ENCODE data around the gene ADAM17.
"Not testable (repeated sequence)": the region's sequence is repeated elsewhere in the genome, so short reads cannot be mapped to it uniquely, and the experiment has no call there.

The ADAM17 gene

GRCh38 chr2:9517118-9517782 is 38.4 kb downstream of the ADAM17 start:
- no peak for DNase-seq

- DNase-seq, result not testable (repeated sequence)
Observed at GRCh38 chr2:9513946-9514345, 41.7 kb downstream of the ADAM17 start.

- DNase-seq, result no peak
Observed at GRCh38 chr2:9508931-9509330, 46.7 kb downstream of the ADAM17 start.

- no peak for DNase-seq
Observed at GRCh38 chr2:9498210-9498609, 57.4 kb downstream of the ADAM17 start.

- DNase-seq, result no peak
Observed at GRCh38 chr2:9497017-9497416, 58.6 kb downstream of the ADAM17 start.

- DNase-seq, result no peak
Observed at GRCh38 chr2:9494081-9494480, 61.5 kb downstream of the ADAM17 start.

GRCh38 chr2:9493478-9493877 is 62.2 kb downstream of the ADAM17 start:
- no peak for DNase-seq

- no peak for DNase-seq
Observed at GRCh38 chr2:9492927-9493326, 62.7 kb downstream of the ADAM17 start.

GRCh38 chr2:9490789-9491188 is 64.8 kb downstream of the ADAM17 start:
- DNase-seq, result no peak

- DNase-seq, result no peak
Observed at GRCh38 chr2:9488583-9489547, 66.8 kb downstream of the ADAM17 start.

GRCh38 chr2:9484533-9484932 is 71.1 kb downstream of the ADAM17 start:
- no peak for DNase-seq

GRCh38 chr2:9483107-9483506 is 72.5 kb downstream of the ADAM17 start:
- no peak for DNase-seq

GRCh38 chr2:9480157-9480556 is 75.5 kb downstream of the ADAM17 start:
- DNase-seq, result no peak

- DNase-seq, result no peak
Observed at GRCh38 chr2:9478526-9478925, 77.1 kb downstream of the ADAM17 start.

- no peak for DNase-seq
Observed at GRCh38 chr2:9477914-9478313, 77.7 kb downstream of the ADAM17 start.

- peak; percentile 89 for DNase-seq
Observed at GRCh38 chr2:9474361-9475057, 81.1 kb downstream of the ADAM17 start, which contains the start of gene IAH1. Gene IAH1, plus strand, starts transcription at chr2:9474551. Its CDS starts 16 bp downstream, at chr2:9474567.

GRCh38 chr2:9473985-9474360 is 81.7 kb downstream of the ADAM17 start:
- peak; percentile 77 for DNase-seq

- peak; percentile 69 for DNase-seq
Observed at GRCh38 chr2:9473308-9473984, 82.2 kb downstream of the ADAM17 start.

GRCh38 chr2:9472511-9472910 is 83.1 kb downstream of the ADAM17 start:
- DNase-seq, result no peak

- DNase-seq, result no peak
Observed at GRCh38 chr2:9471206-9471605, 84.4 kb downstream of the ADAM17 start.

GRCh38 chr2:9467687-9468086 is 87.9 kb downstream of the ADAM17 start:
- no peak for DNase-seq

GRCh38 chr2:9466147-9466683 is 89.4 kb downstream of the ADAM17 start:
- DNase-seq, result no peak

GRCh38 chr2:9465170-9465569 is 90.5 kb downstream of the ADAM17 start:
- no peak for DNase-seq

Data from retina (tissue), 1 donor.